DMS53 treated with DMSO at 0.1 percent for 48 hours (cell line): ENCODE results near the gene EOGT.

Experiments
- DNase-seq: peaks from one replicate; lab custom pipeline; 2025; ENCODE audit not compliant: unreplicated experiment; lab: John Stamatoyannopoulos, UW

Gene EOGT

DNA sequence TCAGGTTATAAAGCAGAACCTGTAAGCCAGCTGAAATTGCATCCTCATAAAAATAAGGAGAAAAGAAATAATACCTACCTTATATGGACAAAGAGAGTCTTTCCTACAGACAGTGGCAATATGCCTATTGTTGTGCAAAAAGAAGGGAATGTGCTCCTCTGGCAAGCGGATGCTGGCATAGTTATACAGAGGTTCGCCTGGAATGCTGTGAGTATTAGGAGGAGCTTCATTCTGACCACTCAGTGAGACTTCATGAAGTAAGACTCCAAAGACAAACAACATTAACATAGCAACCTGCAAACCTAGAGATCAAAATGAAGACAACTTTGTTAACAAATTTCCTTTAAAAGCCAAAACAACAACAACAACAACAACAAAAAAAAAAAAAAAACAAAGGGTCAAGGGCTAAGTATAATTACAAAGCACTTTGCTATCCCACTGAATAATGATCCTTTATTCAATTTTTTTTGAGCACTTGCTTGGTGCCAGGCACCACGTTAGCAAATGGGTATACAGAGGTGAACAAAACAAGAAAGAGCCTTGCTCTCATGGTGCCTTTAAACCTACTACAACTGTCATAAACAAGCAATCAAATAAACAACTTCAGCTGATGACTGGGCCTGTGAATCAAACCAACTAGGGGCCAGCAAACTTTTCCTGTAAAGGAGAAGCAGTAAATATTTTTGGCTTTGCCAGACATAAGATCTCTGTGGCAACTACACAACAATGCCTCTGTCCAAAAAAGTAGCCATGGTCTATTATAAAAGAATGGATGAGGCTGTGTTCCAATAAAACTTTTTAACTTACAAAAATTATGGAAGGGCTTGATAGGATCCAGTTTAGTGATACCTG is 3.7 kb downstream of the EOGT start:
- no peak for DNase-seq

DNA sequence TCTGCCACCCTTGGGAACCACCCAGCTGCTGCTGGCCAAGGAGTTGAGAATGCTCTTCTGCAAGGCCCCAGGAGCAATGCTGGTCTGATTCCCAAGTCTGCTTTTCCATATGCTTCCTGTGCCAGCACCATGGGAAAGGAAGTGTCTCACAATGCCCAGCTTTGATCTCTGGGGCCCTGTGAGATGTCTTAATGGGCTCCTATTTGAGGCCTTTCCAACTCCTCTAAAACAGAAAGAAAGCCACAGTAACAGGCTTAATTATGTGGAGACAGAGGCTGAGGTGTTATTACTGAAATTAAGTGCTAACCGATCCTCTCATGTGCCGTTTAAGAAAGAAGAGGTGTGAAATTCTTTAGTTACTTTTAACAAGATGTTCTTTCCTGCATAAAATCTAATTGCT is 4.5 kb downstream of the EOGT start:
- DNase-seq, result no peak

DNA sequence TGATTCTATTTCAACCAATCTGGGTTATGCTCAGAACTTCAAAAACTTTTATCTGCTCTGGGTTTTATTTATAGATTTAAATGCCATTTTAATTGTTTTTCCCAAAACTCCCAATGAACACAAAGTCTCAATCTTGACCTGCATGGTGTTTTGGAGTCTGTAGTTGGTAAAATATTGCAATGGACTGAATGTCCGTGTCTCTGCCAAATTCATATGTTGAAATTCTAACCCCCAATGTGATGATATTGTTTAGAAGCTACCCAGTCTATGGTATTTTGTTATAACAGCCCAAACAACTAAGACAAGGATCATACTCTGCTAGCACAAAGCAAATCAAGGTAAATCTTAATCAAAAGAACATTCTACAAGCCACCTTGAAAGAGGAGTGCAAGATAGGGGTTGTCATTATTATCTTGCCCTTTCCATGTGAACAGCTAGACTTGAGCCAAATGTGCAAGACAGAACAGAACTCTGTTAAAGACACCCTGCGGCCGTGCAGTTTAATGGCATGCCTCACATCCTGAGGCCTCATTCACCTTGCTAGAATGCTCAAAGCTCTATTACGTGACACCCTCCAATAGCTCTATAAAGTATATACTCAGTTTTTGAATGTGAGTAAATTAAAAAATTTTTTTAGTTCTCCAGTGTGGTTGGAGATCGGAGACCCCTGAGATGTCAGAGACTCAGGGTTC is 7.5 kb downstream of the EOGT start:
- DNase-seq, result no peak

DNA sequence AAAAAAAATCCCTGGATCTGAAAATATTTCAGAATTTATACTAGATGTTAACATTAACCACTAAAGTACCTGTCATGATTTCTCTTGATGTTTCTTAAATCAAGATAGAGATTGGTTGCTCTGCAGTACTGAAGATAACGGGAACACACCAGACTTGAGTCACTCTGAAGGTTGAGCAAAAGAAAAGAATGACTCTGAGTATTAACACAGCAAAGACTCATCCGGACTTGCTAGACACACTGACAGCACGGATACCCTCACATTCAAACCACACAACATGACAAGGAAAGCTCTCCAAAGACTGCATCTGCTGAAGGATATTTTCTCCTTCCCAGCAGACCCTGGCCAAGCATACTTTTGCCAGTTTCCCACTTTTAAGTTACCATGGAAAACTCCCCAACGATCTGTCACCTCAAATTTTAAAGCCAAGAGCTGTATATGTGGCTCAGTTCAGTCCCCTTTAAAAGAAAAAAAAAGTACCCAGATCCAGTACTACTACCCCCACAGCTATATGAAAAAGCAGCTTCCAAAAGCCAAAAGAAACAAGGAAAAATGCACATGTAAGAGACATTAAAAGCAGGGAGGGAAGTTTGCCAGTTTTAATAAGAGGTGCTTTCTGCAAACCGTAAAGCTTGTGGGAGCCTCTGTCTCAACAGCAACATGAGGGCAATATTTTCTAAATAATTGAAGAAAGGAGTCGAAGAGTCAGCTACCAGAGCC is 8.3 kb downstream of the EOGT start:
- no peak for DNase-seq

DNA sequence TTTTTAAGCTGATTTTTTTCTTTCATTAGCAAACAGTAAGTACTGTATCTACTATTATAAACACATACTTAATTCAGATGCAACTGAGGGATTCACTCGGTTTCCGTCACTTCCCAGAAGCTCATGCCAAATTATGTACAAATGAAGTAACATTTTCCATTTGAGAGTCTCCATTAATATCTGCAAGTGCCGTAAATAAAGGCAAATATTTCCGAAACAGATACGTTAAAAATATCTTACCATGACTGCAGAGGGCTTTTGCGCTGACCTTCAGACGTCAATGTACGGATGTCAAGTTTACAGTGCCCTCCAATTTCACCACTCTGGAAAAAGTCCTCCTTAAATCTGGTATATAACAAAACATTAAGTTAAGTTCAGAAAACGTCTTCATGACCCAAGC is 9.3 kb downstream of the EOGT start:
- DNase-seq, result no peak

DNA sequence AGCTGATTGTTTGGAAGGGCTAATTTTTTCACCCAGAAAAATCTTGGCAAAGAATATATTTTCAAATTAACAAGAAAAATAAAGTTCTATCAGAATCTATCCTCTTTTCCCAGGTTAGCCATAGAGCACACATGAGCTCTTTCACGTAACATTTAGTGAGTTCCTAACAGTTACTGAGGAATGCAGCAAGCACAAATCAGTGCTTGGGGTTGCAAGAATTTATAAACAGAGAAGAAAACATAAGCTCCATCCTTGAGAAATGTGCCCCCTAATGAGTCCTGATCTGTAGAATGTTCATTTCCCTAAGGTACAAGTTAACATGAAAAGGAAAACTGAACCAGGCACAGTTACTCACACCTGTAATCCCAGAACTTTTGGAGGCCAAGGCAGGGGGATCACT is 13.9 kb downstream of the EOGT start:
- no peak for DNase-seq

DNA sequence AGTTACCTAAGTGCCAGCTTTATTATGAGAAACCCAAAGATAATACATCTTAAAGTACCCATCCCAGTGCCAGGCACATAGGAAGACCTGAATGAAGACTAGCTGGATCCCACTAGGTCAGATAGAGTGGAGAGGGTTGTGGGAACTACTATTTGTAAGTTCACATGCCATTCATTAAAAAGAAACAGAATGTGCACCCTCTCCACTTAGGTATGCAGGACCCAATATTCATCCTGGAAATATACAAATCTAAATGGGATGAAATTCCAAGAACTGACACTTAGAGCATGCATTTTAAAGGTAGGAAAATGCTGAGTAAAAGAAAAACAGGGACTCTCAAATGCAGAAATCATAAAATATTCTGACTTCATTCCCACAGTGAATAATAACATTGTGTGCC is 14.3 kb downstream of the EOGT start:
- no peak for DNase-seq

DNA sequence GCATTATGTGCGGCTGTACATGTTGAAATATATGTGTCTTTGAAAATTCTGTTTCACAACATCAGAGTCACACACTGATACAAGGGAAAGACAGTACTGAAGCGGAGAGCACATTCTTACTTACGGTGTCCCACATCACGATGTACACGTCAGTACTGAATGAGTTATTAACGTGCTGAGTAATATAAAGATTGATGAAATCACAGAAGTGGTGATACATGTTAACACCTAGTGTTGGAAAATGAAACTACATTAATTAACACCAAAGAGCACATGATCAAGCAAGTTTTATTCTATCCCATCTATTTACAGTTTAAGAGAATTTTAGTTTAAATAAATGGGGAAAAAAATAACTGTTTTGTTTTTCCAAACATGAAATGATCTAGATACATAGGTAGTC is 15.6 kb downstream of the EOGT start:
- DNase-seq, result no peak

DNA sequence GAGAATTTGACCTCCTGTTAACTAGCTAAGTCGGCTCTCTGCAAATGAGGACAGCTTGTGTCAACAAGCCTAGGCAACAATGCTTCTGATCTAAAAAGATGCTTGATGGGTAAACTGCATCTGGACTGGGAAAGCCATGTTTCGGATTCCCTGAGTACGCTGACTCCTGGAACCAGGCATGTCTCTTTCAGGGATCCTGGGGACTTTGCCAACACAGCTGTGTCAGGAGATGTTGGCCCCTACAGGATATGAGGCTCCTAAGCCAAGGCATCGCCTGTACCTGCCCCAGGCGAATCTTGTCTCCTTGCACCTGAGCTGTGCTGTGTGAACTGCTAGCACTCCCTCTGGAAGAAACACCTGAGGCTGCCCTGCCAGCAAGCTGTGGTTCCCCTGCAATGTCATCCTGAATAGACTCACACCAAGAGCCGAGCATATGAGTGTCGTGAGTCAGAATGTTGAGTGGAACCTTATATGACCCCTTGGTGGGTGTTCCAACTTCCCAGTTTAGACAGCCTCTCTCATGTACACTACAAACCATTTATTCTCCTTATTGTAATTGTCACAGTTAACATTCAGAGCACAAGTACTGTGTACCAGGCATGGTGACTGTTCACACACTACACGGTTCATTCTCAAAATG is 17.0 kb downstream of the EOGT start:
- no peak for DNase-seq

DNA sequence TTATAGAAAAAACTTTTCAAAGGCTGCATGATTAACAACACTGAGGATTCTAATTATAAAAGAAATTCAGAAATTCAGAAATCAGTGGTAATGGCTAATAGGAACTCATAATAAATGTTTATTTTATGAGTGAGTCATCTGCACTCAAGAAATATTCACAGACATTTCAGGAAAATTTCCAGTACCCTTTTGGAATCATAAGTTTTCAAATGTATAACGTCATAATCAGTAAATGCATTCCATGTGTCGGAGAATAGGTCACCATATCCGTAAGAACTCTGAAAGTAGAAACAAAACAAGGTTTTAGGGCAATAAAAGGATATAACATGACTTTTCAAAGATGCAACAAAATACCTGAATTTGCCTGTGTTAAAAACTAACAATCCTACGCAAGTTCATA is 24.7 kb downstream of the EOGT start:
- no peak for DNase-seq

DNA sequence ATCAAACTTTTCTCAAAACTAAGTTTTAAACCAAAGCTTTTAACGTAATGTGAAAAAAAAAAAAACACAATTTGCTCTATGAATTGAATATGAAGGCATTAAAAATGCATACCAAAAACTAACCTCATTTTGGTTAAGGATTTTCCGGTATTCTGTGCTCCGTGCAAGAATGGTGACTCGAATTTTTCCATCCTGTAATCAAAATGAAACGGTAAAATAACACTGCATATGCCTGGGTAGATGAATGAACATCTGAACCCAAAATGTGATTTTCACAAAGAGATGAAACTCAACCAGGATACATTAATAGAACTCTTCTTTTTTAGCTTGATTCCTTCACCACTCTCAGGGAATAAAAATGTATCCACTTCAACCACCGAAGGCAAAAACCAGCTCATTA is 26.2 kb downstream of the EOGT start:
- DNase-seq, result no peak

DNA sequence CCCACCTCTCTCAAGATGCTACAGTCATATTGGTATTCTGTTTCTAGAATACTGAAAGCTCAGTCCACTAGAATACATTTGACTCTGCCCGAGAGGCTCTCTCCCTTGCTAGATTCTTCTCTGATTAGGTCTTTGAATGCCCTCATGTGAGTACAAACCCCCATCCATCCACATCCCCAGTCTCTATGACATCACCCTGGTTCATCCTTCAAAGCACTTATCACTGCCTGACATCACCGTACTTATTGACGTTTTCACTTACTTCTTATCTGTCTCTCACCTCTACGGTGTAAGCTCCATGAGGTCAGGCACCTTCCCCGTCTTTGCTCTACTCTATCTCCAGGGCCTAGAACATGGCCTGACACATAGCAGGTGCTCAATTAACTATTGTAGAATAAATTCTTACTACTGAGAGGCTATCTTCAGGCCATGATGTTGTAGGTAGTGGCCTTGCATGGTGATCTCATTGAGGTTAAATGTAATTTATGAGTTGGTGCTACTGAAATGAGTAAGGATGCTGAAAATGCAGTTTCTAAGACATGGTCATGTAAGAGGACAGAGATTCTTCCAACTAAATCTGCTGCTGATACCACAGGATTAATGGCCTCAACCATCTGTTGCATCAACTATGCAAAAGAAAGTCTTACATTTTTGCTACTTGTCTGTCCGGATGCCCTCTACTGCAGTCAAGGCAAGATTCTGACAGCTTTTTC is 26.8 kb downstream of the EOGT start:
- DNase-seq, result no peak

DNA sequence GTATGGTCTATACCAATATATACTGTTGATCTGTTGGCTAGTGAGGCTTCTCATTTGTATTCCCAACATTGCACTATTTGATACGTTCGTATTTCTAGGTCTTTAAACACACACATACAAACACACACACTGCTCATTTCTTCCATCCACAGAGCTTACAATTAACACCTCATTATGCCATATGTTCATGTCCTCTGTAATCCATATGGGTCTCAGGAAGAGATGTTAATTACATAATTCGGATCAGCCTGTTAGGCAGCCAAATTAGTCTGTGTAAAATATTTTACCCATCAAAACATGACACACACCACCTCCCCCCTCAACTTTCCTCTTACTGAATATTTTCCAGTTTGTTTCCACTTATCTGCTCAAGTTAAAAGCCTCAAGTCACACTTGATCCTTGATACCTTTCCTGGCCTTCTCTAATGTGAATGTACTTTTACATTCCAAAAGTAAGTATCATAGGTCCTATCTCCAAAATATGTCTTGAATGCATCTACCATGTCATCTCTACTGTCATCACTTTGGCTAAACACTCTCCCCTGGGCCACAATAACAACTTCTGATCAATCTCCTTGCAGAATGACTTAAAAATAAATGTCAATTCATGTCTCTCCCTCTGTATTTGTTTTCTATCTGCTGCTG is 28.2 kb downstream of the EOGT start:
- DNase-seq, result no peak

DNA sequence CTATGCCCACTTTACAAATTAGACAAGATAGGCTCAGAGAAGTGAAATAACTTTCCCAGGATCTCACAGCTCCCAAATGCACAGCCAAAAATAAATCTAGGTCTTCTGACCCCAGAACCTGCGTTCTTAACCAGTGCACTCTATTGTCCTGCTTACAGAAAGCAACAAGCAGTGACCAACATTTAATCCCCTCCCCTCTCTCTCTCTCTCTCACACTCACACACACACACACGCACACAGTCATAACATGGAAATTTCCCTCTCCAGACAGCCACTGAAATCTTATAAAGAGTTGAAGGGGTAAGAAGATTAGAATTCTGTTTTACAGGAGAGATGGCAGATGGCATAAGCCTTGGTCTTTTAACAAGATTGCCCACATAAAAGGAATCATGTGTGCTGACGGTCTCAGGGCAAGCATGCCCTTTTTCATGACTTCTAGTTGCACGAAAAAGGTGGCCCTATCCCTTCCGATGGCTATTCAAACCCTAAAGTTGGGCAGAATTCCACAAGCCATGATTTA is 29.4 kb downstream of the EOGT start:
- no peak for DNase-seq

DNA sequence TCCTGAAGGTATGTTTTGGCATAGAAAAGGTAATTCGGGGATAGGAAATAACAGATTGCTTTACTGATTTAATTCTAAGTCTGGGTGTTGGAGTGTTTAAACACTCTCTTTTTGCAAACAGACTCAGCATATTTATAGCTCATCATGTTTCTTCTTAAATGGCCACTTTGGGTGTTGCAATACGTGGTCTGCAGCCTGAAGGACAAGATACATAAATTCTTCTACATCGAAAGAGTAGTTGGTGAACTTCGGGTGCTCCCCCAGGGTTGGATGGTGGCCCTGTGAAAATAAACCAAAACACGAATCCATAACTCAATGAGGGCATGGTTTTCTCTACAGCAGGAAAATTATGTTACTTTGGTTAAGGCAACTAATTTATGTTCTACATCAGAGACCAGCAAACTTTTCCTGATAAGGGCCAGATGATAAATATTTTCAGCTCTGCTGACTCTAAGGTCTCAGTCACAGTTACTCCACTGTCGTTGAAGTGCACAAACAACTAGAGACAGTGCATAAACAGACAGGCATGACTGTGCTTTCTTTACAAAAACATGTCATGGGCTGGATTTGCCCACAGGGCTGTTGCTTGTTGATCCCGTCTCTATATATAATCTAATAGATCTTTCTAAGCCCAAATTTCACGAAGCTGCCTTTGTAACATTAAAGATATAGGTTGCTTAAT is 35.9 kb downstream of the EOGT start:
- DNase-seq, result no peak

DNA sequence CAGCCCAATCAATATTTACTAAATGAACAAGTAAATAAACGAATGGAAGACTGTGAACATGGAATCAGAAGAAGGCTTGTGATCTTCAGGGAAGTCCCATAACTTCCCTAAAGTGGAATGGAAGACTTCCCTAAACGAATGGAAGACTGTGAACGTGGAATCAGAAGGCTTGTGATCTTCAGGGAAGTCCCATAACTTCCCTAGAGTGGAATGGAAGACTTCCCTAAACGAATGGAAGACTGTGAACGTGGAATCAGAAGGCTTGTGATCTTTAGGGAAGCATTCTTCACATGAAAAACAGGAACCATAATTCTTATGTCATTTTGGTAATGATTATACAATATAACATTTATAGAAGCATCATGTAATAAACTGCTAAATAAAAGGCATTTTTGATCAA is 38.8 kb downstream of the EOGT start:
- DNase-seq, result no peak

DNA sequence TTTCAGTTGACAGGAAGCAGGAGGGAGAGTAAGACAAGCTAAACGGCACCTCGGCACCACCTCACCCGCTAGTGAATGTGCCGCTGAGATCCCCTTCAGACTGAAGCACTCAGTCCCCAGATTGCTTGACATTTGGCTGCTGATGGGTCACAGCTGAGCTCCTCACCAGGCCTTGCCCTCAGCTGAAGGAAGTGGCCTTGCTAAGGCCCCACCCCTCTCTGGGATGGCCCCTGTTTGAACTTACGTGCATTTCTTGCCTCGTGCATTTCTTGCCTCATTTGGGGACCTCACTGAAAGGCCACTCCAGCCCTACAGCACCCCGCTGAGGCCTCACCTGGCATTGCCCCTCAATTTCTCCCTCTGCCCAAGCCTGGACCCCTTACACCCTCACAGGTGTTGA is 39.8 kb downstream of the EOGT start:
- DNase-seq, result no peak

DNA sequence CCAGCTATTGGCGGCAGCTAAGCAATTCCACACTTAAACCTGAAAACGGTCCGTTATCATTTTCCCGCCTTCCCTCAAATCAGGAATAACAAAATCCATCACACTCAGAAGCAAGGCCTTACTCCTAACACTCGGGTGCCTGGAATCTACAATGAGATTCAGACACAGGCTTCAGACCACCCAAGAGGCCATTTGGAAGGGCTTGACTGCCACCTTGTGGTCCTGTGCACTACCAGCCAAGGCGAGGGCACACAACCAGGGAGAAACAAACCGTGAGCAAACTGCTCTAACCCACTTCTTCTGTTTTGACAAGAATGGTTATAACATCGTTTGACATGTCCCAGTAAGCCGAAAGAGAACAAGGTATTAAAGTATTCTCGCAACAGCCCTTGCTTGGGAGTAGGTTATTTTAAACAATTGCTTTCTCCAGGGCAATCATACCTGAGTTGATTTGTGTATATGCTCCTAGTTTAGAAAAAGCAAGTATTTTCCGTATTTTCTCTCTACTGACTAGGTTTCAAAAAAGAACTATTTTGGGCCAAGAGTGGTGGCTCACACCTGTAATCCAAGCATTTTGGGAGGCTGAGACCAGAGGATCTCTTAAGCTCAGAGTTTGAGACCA is 41.0 kb downstream of the EOGT start:
- peak; percentile 3 for DNase-seq

DNA sequence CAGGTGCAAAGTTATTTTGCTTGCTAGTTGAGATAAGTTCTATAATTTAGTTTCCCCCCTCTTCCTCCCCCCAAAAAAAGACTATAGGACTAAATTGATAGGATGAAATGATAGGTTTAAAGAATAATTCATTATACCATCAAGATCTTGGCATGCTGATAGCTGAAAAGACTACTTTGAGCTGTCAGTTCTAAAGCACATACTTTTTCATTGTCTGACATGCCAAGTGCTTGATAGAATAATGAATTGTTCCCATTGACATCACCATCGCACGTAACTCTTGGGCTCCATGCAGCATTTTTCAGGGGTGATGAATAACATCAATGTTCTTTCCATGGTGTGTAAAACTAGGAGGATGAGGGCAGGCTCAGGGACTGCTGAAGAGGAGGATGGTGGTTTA is 48.8 kb downstream of the EOGT start:
- no peak for DNase-seq
